Transverse colon (tissue), 3 donors: ENCODE data around the gene RAB34.

ENCODE experiments used
- POLR2A ChIP-seq: fragments of 450-650 bp; IDR thresholded peaks from one replicate; pipeline ENCODE4 v1.6.1; 2016; ENCODE audit warnings: antibody characterized with exemption, mild to moderate bottlenecking, moderate library complexity
- TF ChIP-seq, protein P1 (sequence below), 5 experiments: fragments of 200-600 bp in 3 of 5; fragments of 450-650 bp in 2 of 5; sonication (generic) in 3 of 5; IDR thresholded peaks; 1 replicate in 2 of 5; 2 replicates in 3 of 5; pipeline ENCODE4 v1.5.1; 2016 to 2017; ENCODE audit warnings: antibody characterized with exemption in 5 of 5, inconsistent platforms in 3 of 5, mild to moderate bottlenecking in 2 of 5, moderate library complexity in 1 of 5

DNA sequence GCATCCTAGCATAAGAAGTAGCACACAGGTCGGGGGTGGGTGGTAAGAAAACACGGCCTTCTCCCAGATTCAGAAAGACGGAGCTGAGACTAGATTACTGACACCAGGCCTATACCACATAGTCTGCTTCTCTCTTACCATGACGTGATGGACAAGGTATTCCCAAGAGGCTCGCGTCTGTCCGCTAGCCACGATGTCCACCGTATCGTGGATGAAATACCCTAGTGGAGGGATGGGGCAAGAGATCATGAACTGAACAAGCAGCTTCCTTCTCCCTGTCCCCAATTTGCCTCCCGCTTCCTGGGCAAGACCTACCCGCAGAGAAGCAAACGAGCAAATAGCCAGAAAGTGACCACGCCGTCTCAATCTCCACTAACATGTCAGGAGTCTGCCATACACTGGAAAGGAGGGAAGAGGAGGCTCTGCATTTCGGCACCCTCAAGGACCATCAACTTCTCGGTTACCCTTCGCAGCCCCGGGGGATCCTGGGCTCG, 7.5 kb upstream of the RAB34 start:
- TF ChIP-seq, protein P1, sequence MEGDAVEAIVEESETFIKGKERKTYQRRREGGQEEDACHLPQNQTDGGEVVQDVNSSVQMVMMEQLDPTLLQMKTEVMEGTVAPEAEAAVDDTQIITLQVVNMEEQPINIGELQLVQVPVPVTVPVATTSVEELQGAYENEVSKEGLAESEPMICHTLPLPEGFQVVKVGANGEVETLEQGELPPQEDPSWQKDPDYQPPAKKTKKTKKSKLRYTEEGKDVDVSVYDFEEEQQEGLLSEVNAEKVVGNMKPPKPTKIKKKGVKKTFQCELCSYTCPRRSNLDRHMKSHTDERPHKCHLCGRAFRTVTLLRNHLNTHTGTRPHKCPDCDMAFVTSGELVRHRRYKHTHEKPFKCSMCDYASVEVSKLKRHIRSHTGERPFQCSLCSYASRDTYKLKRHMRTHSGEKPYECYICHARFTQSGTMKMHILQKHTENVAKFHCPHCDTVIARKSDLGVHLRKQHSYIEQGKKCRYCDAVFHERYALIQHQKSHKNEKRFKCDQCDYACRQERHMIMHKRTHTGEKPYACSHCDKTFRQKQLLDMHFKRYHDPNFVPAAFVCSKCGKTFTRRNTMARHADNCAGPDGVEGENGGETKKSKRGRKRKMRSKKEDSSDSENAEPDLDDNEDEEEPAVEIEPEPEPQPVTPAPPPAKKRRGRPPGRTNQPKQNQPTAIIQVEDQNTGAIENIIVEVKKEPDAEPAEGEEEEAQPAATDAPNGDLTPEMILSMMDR (IDR thresholded peaks at IDR 0.05): peak in 2 of 5 experiments; percentile 13 to 15
- TF ChIP-seq POLR2A: no peak
